ENCODE measurements around the gene GRIN2A.

Gene GRIN2A

DNA sequence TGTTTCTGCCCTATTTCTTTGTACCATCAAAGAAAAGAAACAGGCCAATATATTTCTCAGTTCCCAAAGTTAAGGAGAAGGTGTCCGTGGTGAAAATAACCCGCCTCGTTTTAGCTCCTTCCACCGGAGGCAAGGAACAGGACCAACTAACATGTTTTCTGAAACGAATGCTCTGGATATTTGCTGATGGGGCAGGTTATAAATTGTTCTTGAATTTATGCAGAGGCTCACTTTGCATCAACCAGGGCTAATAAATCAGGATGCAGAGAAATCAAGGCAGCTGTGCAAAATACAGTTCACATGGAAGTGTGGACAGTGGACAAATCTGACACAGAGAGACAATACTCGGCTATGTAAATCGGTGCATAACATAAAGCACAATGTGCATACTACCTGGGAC is 189.8 kb downstream of the GRIN2A start:
- H3K27ac ChIP-seq (ENCODE audit: insufficient read depth, low read depth, low read length, poor library complexity, severe bottlenecking), result no peak overlapping the region
- H3K4me3 ChIP-seq (ENCODE audit: insufficient read depth, low read depth, low read length), result no peak overlapping the region
- 94 to 95% methylated on average over 7 of the region's 7 CpGs for WGBS, 2 experiments

GRCh38 chr16:9980981-9981380 is 201.2 kb downstream of the GRIN2A start:
- no peak overlapping the region for H3K27ac ChIP-seq (ENCODE audit: insufficient read depth, low read depth, low read length, poor library complexity, severe bottlenecking)
- WGBS, 2 experiments, result 0% methylated on average over 1 of the region's 1 CpG

More for the DNA sequence above, 189.8 kb downstream of the GRIN2A start:
- H3K27me3 ChIP-seq (ENCODE audit: control insufficient read depth, insufficient read depth, low read length, poor library complexity, severe bottlenecking), result no peaks in the 10 kb centered on the region
- no peaks in the 10 kb centered on the region for H3K36me3 ChIP-seq (ENCODE audit: control insufficient read depth, insufficient read depth, low read length)
- no peaks in the 10 kb centered on the region for H3K9me3 ChIP-seq (ENCODE audit: control insufficient read depth, low read length)
- peaks cover 7% of the 10 kb centered on the region for H3K4me1 ChIP-seq (ENCODE audit: control insufficient read depth, insufficient read depth, low read length)

GRCh38 chr16:9978160-9978725 is 204.0 kb downstream of the GRIN2A start:
- Histone ChIP-seq H3K4me3 (ENCODE audit: insufficient read depth, low read depth, low read length) (no peak overlapping the region), H3K4me1 (ENCODE audit: control insufficient read depth, insufficient read depth, low read length) (no peaks in the 10 kb centered on the region), H3K27ac (ENCODE audit: insufficient read depth, low read depth, low read length, poor library complexity, severe bottlenecking) (no peak overlapping the region), H3K27me3 (ENCODE audit: control insufficient read depth, insufficient read depth, low read length, poor library complexity, severe bottlenecking) (no peaks in the 10 kb centered on the region), H3K9me3 (ENCODE audit: control insufficient read depth, low read length) (no peaks in the 10 kb centered on the region), H3K36me3 (ENCODE audit: control insufficient read depth, insufficient read depth, low read length) (no peaks in the 10 kb centered on the region)
- WGBS, 2 experiments, result 70 to 76% methylated on average over 1 of the region's 2 CpGs

More at GRCh38 chr16:9980981-9981380, 201.2 kb downstream of the GRIN2A start:
- no peaks in the 10 kb centered on the region for H3K27me3 ChIP-seq (ENCODE audit: control insufficient read depth, insufficient read depth, low read length, poor library complexity, severe bottlenecking)
- no peaks in the 10 kb centered on the region for H3K36me3 ChIP-seq (ENCODE audit: control insufficient read depth, insufficient read depth, low read length)
- no peak overlapping the region for H3K4me3 ChIP-seq (ENCODE audit: insufficient read depth, low read depth, low read length)
- H3K4me1 ChIP-seq (ENCODE audit: control insufficient read depth, insufficient read depth, low read length), result no peaks in the 10 kb centered on the region
- no peaks in the 10 kb centered on the region for H3K9me3 ChIP-seq (ENCODE audit: control insufficient read depth, low read length)

- WGBS, 2 experiments, result 85 to 92% methylated on average over 7 of the region's 7 CpGs
Observed at GRCh38 chr16:9977333-9977897, 204.8 kb downstream of the GRIN2A start.

DNA sequence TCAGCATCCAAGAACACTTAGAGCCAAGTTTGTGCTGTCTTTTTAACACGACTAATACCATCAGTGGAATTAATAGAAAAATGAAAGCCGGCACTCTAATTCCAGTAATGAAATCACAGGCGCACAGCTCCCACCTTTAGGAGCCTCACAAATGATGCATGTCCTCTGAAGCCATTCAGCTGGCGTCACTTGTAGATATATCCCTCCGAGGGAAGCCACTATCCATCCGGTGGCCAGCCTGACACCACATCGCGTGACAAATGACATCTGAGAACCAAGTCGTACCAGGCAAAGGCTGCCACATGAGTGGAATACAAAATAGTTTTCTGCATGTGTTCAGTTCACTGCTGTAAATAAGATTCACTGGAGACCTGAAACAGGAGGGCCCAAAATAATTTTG is 205.6 kb downstream of the GRIN2A start:
- H3K4me3 ChIP-seq (ENCODE audit: insufficient read depth, low read depth, low read length), result no peak overlapping the region
- no peaks in the 10 kb centered on the region for H3K27me3 ChIP-seq (ENCODE audit: control insufficient read depth, insufficient read depth, low read length, poor library complexity, severe bottlenecking)
- no peak overlapping the region for H3K27ac ChIP-seq (ENCODE audit: insufficient read depth, low read depth, low read length, poor library complexity, severe bottlenecking)
- 83 to 84% methylated on average over 9 of the region's 9 CpGs for WGBS, 2 experiments
- no peaks in the 10 kb centered on the region for H3K36me3 ChIP-seq (ENCODE audit: control insufficient read depth, insufficient read depth, low read length)
- H3K4me1 ChIP-seq (ENCODE audit: control insufficient read depth, insufficient read depth, low read length), result peaks cover 2% of the 10 kb centered on the region
- no peaks in the 10 kb centered on the region for H3K9me3 ChIP-seq (ENCODE audit: control insufficient read depth, low read length)

More at GRCh38 chr16:9977333-9977897, 204.8 kb downstream of the GRIN2A start:
- no peaks in the 10 kb centered on the region for H3K27me3 ChIP-seq (ENCODE audit: control insufficient read depth, insufficient read depth, low read length, poor library complexity, severe bottlenecking)
- no peaks in the 10 kb centered on the region for H3K36me3 ChIP-seq (ENCODE audit: control insufficient read depth, insufficient read depth, low read length)
- no peaks in the 10 kb centered on the region for H3K9me3 ChIP-seq (ENCODE audit: control insufficient read depth, low read length)
- no peaks in the 10 kb centered on the region for H3K4me1 ChIP-seq (ENCODE audit: control insufficient read depth, insufficient read depth, low read length)
- no peak overlapping the region for H3K27ac ChIP-seq (ENCODE audit: insufficient read depth, low read depth, low read length, poor library complexity, severe bottlenecking)
- no peak overlapping the region for H3K4me3 ChIP-seq (ENCODE audit: insufficient read depth, low read depth, low read length)

GRCh38 chr16:9971907-9972306 is 210.3 kb downstream of the GRIN2A start:
- WGBS, 2 experiments, result 71 to 76% methylated on average over 2 of the region's 2 CpGs
- Histone ChIP-seq H3K9me3 (ENCODE audit: control insufficient read depth, low read length) (no peaks in the 10 kb centered on the region), H3K4me1 (ENCODE audit: control insufficient read depth, insufficient read depth, low read length) (peaks cover 4% of the 10 kb centered on the region), H3K27me3 (ENCODE audit: control insufficient read depth, insufficient read depth, low read length, poor library complexity, severe bottlenecking) (no peaks in the 10 kb centered on the region), H3K27ac (ENCODE audit: insufficient read depth, low read depth, low read length, poor library complexity, severe bottlenecking) (no peak overlapping the region), H3K4me3 (ENCODE audit: insufficient read depth, low read depth, low read length) (no peak overlapping the region), H3K36me3 (ENCODE audit: control insufficient read depth, insufficient read depth, low read length) (no peaks in the 10 kb centered on the region)

- Histone ChIP-seq H3K27me3 (ENCODE audit: control insufficient read depth, insufficient read depth, low read length, poor library complexity, severe bottlenecking) (no peaks in the 10 kb centered on the region), H3K36me3 (ENCODE audit: control insufficient read depth, insufficient read depth, low read length) (no peaks in the 10 kb centered on the region), H3K4me1 (ENCODE audit: control insufficient read depth, insufficient read depth, low read length) (peaks cover 4% of the 10 kb centered on the region), H3K27ac (ENCODE audit: insufficient read depth, low read depth, low read length, poor library complexity, severe bottlenecking) (no peak overlapping the region), H3K4me3 (ENCODE audit: insufficient read depth, low read depth, low read length) (no peak overlapping the region), H3K9me3 (ENCODE audit: control insufficient read depth, low read length) (no peaks in the 10 kb centered on the region)
- WGBS, 2 experiments, result 95 to 100% methylated on average over 1 of the region's 1 CpG
Observed at GRCh38 chr16:9970796-9971195, 211.4 kb downstream of the GRIN2A start.

GRCh38 chr16:9970244-9970643 is 212.0 kb downstream of the GRIN2A start:
- 93 to 94% methylated on average over 2 of the region's 2 CpGs for WGBS, 2 experiments
- H3K27ac ChIP-seq (ENCODE audit: insufficient read depth, low read depth, low read length, poor library complexity, severe bottlenecking), result no peak overlapping the region
- H3K4me1 ChIP-seq (ENCODE audit: control insufficient read depth, insufficient read depth, low read length), result peaks cover 4% of the 10 kb centered on the region
- no peak overlapping the region for H3K4me3 ChIP-seq (ENCODE audit: insufficient read depth, low read depth, low read length)
- H3K36me3 ChIP-seq (ENCODE audit: control insufficient read depth, insufficient read depth, low read length), result no peaks in the 10 kb centered on the region
- H3K27me3 ChIP-seq (ENCODE audit: control insufficient read depth, insufficient read depth, low read length, poor library complexity, severe bottlenecking), result no peaks in the 10 kb centered on the region
- no peaks in the 10 kb centered on the region for H3K9me3 ChIP-seq (ENCODE audit: control insufficient read depth, low read length)

DNA sequence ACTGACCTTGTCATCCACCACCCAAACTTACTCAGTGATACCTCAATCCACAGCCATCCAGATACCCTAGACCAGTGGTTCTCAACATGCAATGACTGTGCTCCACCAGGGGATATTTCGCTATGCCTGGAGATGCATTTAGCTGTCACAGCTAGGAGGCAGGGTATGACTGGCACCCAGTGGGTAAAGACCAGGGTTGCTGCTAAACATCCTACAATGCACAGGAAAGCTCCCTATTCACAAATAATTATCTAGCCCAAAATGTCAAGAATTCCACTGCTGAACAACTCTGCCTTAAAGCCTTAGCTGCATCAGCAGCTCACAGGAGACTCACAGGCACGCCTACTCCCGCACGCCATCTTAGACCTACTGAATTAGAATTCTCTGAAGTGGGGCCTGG is 212.6 kb downstream of the GRIN2A start:
- no peak overlapping the region for H3K4me3 ChIP-seq (ENCODE audit: insufficient read depth, low read depth, low read length)
- 92 to 96% methylated on average over 4 of the region's 4 CpGs for WGBS, 2 experiments
- no peaks in the 10 kb centered on the region for H3K27me3 ChIP-seq (ENCODE audit: control insufficient read depth, insufficient read depth, low read length, poor library complexity, severe bottlenecking)
- H3K36me3 ChIP-seq (ENCODE audit: control insufficient read depth, insufficient read depth, low read length), result no peaks in the 10 kb centered on the region
- no peaks in the 10 kb centered on the region for H3K9me3 ChIP-seq (ENCODE audit: control insufficient read depth, low read length)
- H3K27ac ChIP-seq (ENCODE audit: insufficient read depth, low read depth, low read length, poor library complexity, severe bottlenecking), result no peak overlapping the region
- peaks cover 4% of the 10 kb centered on the region for H3K4me1 ChIP-seq (ENCODE audit: control insufficient read depth, insufficient read depth, low read length)

- WGBS, 2 experiments, result 82 to 83% methylated on average over 9 of the region's 9 CpGs
- Histone ChIP-seq H3K27ac (ENCODE audit: insufficient read depth, low read depth, low read length, poor library complexity, severe bottlenecking) (no peak overlapping the region), H3K4me1 (ENCODE audit: control insufficient read depth, insufficient read depth, low read length) (peaks cover 2% of the 10 kb centered on the region), H3K4me3 (ENCODE audit: insufficient read depth, low read depth, low read length) (no peak overlapping the region), H3K36me3 (ENCODE audit: control insufficient read depth, insufficient read depth, low read length) (no peaks in the 10 kb centered on the region), H3K9me3 (ENCODE audit: control insufficient read depth, low read length) (no peaks in the 10 kb centered on the region), H3K27me3 (ENCODE audit: control insufficient read depth, insufficient read depth, low read length, poor library complexity, severe bottlenecking) (no peaks in the 10 kb centered on the region)
Observed at GRCh38 chr16:9966569-9967157, 215.6 kb downstream of the GRIN2A start.

All from ectodermal cell (in vitro differentiated cells).